GM19328 (cell line): ENCODE measurements around the gene VAV2.

Experiments used
- ATAC-seq: cut with Tn5 transposase; IDR thresholded peaks from one replicate; pipeline ENCODE4 v1.9.1; 2021; ENCODE audit warnings: mild to moderate bottlenecking, moderate library complexity; ENCODE audit not compliant: unreplicated experiment

Gene VAV2

DNA sequence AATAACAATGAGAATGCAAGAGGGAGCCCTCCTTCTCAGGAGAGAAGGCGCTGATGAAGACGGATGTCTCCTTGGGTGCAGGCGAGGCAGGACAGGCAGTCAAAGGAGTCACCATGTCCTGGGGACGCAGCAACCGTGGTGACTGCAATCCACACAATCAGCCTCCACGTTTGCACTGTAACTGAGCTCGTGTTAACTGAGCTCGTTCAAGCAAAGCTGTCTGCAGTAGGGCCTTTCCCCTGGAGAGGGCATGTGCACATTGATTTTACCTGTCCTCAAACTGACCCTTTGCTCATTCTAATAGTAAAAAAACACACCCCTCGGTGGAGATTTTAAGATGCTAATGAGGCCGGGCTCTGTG, 256.7 kb downstream of the VAV2 start:
- no peak for ATAC-seq

DNA sequence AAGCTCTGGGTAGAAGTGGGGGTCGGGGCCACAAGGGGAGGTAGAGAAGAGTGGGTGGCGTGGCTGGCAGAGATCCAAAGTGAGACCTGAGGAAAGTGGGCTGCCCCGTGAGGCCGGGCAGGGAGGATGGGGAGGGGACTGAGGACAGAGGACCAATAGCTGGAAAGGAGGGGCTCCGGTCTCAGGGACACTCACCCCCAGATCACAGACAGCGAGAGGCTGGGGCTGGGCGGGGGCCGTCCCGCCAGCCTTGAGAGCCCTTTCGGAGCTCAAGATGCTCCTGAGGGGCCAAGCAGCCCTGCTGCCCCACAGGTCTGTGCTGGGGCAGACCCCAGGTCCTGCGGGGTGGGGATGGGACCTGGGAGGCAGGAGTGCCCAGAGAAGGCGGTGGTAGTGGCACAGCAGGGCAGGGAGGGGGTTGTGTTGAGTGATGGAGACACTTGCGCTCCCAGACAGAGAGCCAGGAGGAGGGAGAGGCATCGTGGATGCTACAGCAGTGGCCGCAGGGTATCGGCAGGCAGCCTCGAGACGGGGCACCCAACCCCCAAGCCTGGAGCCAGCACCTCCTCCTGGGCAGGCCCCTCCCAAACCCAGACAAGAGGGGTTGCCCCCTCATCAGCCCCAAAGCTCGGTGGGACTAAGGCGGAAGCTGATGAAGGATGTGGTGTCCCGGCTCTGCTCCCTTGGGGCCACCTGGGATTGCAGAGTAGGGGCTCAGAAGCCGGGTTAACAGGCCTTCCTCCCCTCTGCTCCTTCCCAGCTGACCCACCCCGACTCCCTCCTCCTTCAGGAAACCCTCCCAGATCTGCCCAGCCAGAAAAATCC, 257.3 kb downstream of the VAV2 start:
- no peak for ATAC-seq

DNA sequence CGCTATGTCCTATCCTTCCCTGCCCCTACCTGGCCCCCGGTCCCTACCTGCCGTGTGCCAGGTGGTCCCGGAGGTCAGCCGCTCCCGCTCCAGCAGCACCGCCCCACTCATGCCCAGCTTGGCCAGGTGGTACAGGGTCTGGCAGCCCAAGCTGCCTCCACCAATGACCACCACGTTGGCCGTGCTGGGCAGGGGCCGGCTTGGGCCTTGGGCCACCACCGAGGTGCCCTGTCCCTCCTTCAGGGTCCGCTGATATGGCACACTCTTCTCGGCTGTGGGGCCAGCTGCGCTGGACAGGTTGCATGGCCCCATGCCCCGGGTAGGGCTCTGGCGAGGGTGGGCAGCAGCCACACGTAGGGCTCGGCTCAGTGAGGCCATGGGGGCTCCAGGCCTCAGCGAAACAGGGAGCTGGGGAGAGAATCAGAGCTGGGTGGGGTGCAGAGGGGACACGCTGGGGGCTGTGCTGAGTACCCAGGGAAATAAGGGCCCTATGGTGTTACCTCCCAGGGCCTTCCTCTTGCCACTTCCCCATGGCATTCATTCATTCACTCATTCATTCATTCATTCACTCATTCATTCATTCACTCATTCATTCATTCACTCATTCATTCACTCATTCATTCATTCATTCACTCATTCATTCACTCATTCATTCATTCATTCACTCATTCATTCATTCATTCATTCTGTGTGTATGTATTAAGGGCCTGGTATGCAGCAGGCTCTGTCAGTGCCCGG, 258.2 kb downstream of the VAV2 start:
- ATAC-seq = no peak

DNA sequence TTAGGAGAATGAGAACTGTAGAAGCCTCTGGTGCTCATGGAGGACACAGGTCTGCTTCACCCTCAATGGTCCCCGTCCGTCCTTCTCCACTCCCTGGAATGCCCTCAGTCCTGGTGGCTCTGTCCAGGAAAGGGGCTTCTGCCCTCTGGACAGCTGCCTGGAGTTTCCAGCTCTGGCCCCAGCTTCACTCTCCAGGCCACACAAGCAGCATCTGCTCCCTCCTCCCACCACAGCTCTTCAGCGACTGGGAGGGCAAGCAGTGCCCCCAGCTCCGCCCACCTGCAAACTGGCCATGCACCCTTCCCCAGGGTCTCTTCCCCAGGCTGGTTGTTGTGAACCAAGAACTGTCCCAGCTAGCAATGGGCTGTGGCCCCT, 258.7 kb downstream of the VAV2 start:
- no peak for ATAC-seq

DNA sequence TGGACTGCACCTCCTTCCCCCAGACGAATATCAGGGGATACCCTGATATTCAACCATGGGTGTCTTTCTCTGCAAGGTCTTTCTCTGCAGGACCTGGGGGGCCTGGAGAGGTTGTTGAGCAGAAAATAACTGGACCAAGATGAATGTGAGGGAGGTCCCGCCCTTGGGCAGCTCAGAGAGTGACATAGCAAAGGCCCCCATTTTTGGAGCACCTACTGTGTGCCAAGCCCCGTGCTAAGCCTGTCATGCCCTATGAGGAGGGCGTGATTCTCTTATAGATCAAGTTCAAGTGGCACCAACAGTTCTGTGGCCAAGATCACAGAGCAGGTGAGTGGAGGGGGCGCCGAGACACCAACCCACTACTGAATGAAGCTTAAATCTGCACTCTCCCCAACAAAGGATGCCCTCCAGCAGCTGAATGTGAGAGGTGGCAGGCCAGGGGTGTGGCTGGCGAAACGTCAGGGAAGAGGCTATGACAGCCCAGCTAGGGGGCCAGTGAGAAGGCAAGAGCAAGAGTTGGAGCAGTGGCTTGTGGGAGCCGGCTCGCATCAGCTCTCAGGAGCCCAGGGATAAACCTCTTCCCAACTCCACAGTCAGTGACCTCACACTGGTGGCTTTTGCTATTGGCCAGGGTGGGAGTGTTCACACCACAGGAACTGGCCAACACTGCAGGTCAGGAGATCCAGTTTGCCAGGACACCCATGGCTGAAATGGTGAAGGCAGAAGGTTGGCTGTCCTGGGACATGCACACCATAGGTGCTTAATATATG, 259.3 kb downstream of the VAV2 start:
- no peak for ATAC-seq

DNA sequence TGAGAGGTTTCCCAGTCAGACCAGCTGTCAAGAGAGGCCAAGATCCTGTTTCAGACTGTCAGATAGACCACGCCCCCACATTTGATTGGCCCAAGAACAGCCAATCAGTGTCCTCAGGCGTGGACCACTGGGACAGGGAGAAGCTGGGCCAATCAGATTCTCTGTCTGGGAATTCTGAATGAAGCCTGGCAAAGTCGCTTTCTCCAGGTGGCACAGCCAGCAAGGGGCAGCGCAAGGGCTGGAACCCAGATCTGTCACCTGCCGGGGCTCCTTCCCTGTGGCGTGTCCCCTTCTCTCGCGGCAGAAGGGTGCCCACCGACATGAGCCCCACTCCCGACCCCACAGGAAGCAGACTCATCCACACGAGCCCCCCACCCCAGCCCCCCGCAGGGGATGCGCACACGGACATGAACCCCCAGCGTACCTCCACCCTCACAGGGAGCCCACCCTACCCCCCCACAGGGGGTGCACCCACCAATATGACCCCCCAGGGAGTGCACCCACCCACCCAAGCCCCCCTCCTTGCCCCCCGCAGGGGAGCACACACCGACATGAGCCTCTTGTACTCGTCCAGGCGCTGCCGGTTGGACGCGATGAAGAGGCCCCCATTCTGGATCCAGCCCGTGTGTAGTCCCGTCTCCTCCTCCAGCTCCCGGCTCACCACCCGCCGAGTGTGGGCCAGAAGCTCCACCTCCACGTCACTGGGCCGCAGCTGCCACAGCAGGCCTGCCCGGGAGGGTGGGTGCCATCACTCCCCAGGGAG, 260.1 kb downstream of the VAV2 start:
- ATAC-seq = no peak

DNA sequence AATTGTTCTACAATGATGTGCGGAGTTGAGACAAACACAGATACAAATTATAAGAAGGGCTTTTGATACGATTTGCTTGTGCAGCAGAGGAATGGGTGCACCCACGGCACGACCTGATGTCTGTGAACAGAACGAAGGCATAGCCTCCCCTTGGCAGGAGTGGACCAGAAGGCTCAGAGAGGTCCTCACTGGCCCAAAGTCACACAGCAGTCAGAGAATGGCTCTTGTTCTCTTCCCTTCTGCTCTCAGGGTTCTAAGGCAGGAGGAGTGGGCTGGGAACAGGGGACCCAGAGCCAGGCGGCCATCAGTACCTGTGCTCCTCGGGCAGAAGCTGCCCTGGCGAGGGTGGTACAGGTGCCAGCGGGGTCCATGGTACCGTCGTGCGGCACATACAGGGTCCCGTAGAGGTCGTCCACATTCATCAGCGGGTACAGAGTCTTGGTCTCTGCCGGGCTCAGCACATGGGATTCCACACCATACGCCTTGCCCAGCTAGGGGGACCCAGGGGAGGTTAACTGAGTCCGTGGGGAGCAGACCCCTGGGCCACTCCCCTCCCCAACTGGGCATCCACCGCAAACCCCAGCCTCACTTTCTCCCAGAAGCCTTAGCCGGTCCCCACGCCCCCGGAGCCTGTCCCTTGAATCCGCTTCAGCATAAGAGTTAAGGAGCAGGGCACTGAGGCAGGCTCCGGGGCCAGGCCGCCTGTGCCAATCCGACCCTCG, 261.0 kb downstream of the VAV2 start:
- no peak for ATAC-seq

DNA sequence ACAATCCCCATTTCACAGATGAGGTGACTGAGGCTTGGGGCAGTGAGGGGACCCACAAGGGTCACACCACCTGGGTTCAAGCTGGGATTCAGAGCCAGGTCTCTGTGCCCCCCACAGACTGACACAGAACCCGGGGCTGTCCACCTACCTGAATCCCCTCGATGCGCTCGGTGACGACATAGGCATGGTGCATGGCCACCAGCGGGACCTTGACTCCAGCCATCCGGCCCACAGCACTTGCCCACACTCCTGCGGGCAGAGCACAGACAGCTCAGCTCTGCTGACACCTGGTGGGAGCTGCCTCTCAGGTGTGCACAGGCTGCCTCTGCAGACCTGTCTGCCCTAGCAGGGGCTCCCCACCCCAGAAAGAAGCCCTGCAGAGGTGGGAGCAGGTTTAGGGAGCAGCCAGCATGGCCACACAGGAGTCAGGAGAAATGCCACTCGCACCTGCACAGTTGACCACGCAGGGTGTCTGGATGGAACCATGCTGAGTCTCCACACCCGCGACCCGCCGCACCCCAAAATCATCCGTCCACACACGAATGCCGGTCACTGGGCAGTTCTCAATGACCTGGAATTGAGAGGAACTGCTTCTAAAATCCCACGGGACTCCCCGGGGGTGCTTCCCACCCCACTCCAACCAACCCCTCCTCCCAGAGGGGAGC, 262.4 kb downstream of the VAV2 start:
- ATAC-seq = no peak

DNA sequence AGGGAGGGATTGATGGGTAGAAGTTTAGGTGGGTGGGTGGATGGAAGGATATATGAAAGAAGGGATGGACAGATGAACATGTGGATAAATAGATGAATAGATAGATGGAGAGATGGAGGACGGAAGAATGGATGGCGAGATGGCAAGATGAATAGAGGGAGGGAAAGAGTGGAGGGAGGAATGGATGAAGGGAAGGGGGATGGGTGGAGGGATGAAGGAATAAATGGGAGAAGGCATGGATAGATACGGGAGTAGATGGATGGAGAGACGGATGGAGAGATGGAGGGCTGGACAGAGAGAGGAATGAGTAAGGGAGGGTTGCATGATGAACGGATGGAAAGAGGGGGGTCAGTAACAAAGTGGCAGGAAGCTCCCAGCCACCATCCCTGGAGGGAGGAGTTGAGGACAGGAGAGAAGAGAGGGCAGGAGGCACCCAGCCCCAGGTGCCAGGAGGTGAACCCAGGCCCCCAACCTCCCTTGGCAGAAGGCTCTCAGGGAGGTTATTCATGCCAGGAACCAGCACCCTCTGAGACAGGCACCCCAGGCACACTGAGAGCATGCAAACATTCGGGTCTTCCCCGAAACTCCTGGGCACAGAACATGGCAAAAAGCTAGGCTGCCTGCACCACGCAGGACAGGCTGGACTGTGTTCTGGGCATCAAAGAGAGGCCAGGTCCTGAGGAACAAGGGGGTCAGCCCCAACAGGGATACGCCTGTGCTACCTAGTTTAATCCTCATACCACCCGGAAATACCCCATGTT, 263.1 kb downstream of the VAV2 start:
- ATAC-seq = no peak

DNA sequence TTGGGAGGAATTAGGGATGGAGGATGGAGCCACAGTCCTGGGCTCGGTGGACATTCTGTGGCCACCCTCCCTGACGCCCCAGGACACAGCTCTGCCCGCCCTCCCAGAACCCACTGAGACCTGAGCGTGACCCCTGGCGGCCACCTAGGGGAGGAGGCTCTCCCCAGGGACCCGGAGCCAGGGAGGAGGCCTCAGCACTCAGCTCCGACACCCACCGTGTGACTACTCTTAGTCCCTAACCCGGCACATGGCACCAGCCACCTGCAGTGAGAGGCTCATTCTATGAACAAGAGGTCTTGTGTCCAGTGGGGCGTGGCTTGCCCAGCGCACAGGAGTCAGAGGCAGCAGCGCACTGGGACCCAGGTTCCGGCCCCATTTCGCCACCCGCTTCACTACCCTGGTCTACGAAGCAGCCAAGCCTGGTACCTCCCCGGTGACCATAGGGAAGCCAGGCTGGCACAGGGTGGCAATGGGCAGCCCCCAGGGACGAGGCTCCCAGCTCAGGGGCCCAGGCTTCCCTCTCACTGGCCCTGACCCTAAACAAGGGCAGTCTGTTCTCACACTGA, 264.2 kb downstream of the VAV2 start:
- no peak for ATAC-seq

DNA sequence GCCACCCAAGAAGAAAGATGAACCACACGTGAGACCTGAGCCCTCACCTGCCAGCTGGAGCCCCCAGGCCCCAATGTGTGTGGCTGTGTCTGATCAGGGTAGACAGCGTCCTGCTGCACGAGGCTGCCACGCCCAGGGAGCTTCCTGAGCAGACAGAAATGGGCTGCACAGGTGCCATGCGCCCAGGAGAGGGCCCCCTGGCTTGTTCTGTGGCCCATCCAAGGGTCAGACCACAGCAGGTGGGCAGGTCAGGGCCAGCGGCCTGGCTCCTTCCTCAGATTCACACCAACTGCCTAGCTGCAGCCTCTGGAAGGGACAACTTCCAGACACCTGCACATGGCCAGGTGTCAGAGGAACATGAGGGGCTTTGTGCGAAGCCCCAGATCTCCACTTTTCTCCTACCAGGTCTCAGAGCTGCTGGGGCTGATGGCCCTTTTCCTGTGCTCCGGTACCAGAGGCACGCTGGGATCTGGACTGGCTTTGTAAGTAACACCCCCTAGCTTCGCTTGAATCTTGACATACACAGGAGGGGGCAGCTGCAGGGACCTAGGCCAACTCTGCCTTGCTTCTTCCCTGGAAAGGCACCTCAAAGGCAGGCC, 264.7 kb downstream of the VAV2 start:
- ATAC-seq = no peak

DNA sequence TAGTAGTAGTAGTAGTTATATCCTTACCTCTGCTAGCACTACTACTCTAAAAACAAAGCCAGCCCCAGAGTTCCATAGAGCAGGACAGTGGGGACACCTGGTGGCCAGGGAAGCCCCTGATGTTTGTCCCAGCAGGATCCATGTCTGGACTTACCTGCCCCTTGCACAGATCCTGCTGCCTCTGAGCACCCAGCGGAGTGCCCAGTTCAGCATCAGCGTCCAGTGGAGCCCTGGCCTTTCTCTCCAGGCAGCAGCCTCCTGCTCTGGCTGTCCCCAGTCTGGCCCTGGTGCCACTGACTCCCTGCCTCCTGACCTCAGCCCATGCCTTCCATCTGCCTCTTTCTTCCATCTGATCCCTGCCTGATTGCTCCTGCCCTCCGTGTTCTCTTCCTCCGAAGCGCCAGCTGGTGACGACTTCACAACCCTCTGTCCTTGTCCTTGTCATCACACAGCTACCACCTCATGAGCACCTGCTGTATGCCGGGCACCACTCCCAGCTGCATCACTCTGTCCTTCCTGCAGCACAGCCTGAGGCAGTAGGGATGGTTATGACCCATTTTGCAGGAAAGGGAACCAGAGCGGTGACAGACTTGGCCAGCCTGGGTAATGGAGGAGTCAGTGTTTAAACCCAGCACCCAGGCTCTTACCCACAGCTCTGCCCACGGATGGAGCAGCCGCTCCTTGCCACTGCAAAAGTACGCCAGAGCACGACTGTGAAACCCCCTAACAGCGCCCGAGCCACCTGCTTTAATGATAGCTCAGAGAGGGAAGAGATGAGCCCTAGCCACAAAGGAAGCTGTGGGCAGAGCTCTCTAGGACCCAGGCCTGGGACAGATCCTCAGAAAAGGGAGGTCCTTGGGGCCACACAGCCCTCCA, 265.5 kb downstream of the VAV2 start:
- no peak for ATAC-seq

DNA sequence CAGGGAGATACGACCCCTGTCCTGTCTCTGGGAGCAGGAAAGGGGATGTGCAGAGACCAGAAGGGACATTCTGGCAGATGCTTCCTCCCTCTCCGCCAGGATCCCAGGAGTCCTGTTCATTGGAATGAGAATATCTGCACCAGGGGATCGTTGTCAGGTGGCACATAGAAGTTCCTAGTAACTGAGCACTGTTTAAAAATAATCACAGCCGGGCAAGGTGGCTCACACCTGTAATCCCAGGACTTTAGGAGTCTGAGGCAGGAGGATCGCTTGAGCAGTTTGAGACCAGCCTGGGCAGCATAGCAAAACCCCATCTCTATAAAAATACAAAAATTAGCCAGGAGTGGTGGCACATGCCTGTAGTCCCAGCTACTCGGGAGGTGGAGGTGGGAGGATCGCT, 266.2 kb downstream of the VAV2 start:
- ATAC-seq = no peak

DNA sequence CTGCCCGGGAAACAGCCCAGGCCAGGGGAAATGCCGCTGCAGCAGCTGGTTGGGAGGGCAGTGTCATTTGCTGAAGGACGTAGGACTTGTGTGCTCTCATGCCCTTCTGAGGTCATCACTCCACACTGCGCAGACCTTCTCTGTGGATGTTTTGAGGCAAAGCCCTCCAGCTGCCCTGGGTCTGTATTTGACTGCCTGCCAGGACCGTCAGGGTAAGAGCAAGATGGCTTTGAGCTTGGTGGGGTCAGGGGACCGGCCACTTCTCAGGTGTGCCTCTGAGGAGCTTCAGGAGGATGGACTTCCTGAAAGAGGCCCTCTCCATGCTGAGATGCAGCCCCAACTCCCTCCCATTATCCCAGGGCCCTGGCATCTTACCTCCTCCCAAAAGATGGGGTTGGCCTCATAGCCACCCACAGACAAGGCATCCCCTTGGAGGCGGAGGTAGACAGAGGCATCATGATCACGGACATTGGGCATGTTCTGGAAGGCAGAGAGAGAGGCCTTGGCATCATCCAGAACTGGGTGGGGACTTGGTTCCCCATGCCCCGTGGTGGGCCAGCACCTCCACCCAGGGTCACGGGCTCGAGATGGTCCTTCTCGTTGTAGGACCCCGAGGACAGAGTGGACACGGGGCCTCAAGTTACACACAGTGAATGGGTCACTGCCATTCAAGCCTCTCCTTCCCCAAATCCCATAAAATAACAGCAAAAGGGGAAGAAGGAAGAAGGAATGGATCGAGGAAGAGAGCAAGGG, 273.4 kb downstream of the VAV2 start:
- ATAC-seq = no peak

DNA sequence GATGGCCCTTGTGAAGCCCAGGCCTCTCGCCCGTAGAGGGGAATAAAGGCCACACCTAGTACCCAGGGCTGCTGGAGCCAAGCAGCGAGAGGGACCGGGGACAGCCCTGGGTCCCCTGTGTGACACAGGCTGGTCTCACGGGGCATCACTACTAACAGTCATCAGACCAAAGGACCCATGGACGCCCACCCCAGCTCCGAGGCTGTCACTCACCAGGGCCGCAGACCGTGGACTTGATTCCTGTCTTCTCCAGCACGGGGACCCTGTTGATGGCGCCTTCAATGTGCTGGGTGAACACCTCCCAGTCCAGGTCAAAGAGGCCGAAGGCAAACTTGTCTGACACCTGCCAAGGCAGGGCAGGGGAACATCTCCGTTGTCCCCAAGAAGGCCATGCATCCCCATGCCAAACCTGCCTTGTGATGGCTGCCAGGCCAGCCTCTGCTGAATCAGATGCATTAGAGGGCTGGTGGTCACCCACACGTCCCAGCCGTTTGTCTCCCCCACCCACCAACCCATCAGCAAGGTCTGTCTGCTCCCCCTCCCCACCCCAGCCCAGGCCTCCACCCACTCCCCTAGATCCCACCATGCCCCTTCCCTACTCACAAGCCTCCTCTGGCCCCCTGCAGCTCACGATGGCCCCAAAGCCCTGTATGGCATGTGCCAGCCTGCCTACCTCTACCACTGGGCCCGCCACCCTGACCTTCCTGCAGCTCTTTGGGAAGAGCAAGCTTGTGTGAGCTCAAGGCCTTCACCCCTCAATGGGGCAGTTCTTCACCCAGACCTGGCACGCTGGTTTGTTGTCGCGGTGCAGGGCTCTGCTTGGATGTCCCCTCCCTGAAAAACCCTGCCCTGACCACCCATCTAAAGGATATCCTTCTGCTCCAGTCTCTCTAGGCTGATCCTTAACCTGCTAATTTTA, 274.8 kb downstream of the VAV2 start:
- ATAC-seq = no peak
